HCT116 (cell line): ENCODE results near the gene RFPL2. TPM values are rescaled to one million over a fixed set of nuclear protein-coding genes. Genes with fewer than 3 reads are reported as not detected.
"Not testable (repeated sequence)": the region's sequence is repeated elsewhere in the genome, so short reads cannot be mapped to it uniquely, and the experiment has no call there.

Experiments
- ATAC-seq: fragments of 200-7000 bp; cut with Tn5 transposase; 2 replicates; pipeline ENCODE4 v1.9.1; 2020; ENCODE audit warnings: mild to moderate bottlenecking, moderate library complexity
- BruUV-seq: library from RNA; stranded (reverse); fragments of 400-500 nt; replicated peaks from 2 replicates; lab custom pipeline; 2021; lab: Mats Ljungman, UMichigan
- CTCF ChIA-PET: fragments of 300-600 bp; sonication (Branson Sonifier 250); formaldehyde crosslinking; loops from one replicate; lab custom pipeline; 2021; ENCODE audit warnings: antibody characterized with exemption; lab: Charles Lee
- POLR2A ChIA-PET: fragments of 300-600, 350-600 bp; sonication (Branson Sonifier 250); formaldehyde crosslinking; loops from one replicate; lab custom pipeline; 2021; ENCODE audit warnings: antibody characterized with exemption; lab: Charles Lee
- RAD21 ChIA-PET, 2 experiments: fragments of 300-600 bp; sonication (Branson Sonifier 250); formaldehyde crosslinking; loops; one replicate each; lab custom pipeline; 2023; ENCODE audit warnings: low total read pairs in 2 of 2; ENCODE audit not compliant: uncharacterized antibody in 2 of 2, unreplicated experiment in 2 of 2, low non-redundant PET in 1 of 2; lab: Charles Lee
- DNase-seq: peaks from one replicate; pipeline ENCODE4 v3.0.0-alpha.2; 2010; ENCODE audit warnings: low read depth, low spot score
- H2AFZ ChIP-seq: fragments of 200-600 bp; shearing (Covaris generic), sonication (generic); 2 replicates; pipeline ENCODE4 v1.6.1; 2017; ENCODE audit warnings: low read depth, mixed run types, mixed read lengths, antibody characterized with exemption, low read length; ENCODE audit not compliant: poor library complexity, severe bottlenecking
- H3K27ac ChIP-seq: 2 replicates; pipeline ENCODE4 v1.5.1; 2012; ENCODE audit warnings: low read depth, low read length
- H3K27me3 ChIP-seq: fragments of 200-600 bp; sonication (generic); 2 replicates; pipeline ENCODE4 v1.6.1; 2016; ENCODE audit warnings: mixed run types, low read length, mixed read lengths; ENCODE audit not compliant: insufficient read depth
- H3K36me3 ChIP-seq, 2 experiments: fragments of 200-500 bp in 1 of 2; fragments of 200-600 bp in 1 of 2; sonication (Bioruptor generic) in 1 of 2; sonication (generic) in 1 of 2; 2 replicates each; pipeline versions ENCODE4 v1.5.1 to v1.6.1; 2014 to 2016; ENCODE audit warnings: low read length in 2 of 2, inconsistent platforms in 1 of 2, mixed read lengths in 1 of 2, mixed run types in 1 of 2; ENCODE audit not compliant: insufficient read depth in 2 of 2, control insufficient read depth in 1 of 2
- H3K4me1 ChIP-seq, 2 experiments: fragments of 200-600 bp in 1 of 2; sonication (generic) in 1 of 2; 2 replicates each; pipeline versions ENCODE4 v1.5.1 to v1.6.1; 2012 to 2017; ENCODE audit warnings: low read length in 2 of 2, inconsistent platforms in 1 of 2, mild to moderate bottlenecking in 1 of 2, mixed read lengths in 1 of 2, mixed run types in 1 of 2, moderate library complexity in 1 of 2; ENCODE audit not compliant: insufficient read depth in 2 of 2, control insufficient read depth in 1 of 2
- H3K4me2 ChIP-seq: fragments of 200-600 bp; sonication (generic); 2 replicates; pipeline ENCODE4 v1.6.1; 2017; ENCODE audit warnings: mixed run types, low read length, mixed read lengths
- H3K4me3 ChIP-seq, 2 experiments: fragments of 200-600 bp in 1 of 2; sonication (generic) in 1 of 2; replicated peaks in 1 of 2; 2 replicates each; pipeline ENCODE4 v1.5.1; 2011 to 2016; ENCODE audit warnings: low read length in 2 of 2, control low read depth in 1 of 2, low read depth in 1 of 2, mild to moderate bottlenecking in 1 of 2, mixed read lengths in 1 of 2, mixed run types in 1 of 2
- H3K79me2 ChIP-seq: fragments of 200-600 bp; sonication (generic); 2 replicates; pipeline ENCODE4 v1.6.1; 2017; ENCODE audit warnings: mild to moderate bottlenecking, mixed run types, low read length, moderate library complexity, mixed read lengths; ENCODE audit not compliant: insufficient read depth
- H3K9ac ChIP-seq: fragments of 200-600 bp; sonication (generic); 2 replicates; pipeline ENCODE4 v1.6.1; 2016; ENCODE audit warnings: low read length, mixed read lengths
- H3K9me2 ChIP-seq: fragments of 200-600 bp; sonication (generic), shearing (Covaris generic); 2 replicates; pipeline ENCODE4 v1.6.1; 2017; ENCODE audit warnings: mixed run types, mild to moderate bottlenecking, moderate library complexity; ENCODE audit not compliant: insufficient read depth
- H3K9me3 ChIP-seq, 2 experiments: fragments of 200-500 bp in 1 of 2; fragments of 200-600 bp in 1 of 2; sonication (Bioruptor generic) in 1 of 2; sonication (generic) in 1 of 2; 2 replicates each; pipeline ENCODE4 v1.6.1; 2014 to 2017; ENCODE audit warnings: low read length in 2 of 2, mixed read lengths in 2 of 2, inconsistent platforms in 1 of 2, low read depth in 1 of 2, mild to moderate bottlenecking in 1 of 2, mixed run types in 1 of 2, moderate library complexity in 1 of 2; ENCODE audit not compliant: control insufficient read depth in 1 of 2, insufficient read depth in 1 of 2
- H4K20me1 ChIP-seq: fragments of 200-600 bp; sonication (generic), shearing (Covaris generic); 2 replicates; pipeline ENCODE4 v1.6.1; 2017; ENCODE audit warnings: mixed run types, mild to moderate bottlenecking, moderate library complexity; ENCODE audit not compliant: insufficient read depth
- intact Hi-C: fragments of 100-400 bp; cut with micrococcal nuclease; formaldehyde crosslinking; loops from 2 replicates; pipeline ENCODE4 v1.10.0; 2022
- total RNA-seq: library from RNA; stranded (reverse); gene quantifications from one replicate; pipeline ENCODE4 v1.2.1, GENCODE V29; 2021; ENCODE audit not compliant: unreplicated experiment

RFPL2 gene
- total RNA-seq, 1 experiment from 2014 or later = 0.61 TPM

DNA sequence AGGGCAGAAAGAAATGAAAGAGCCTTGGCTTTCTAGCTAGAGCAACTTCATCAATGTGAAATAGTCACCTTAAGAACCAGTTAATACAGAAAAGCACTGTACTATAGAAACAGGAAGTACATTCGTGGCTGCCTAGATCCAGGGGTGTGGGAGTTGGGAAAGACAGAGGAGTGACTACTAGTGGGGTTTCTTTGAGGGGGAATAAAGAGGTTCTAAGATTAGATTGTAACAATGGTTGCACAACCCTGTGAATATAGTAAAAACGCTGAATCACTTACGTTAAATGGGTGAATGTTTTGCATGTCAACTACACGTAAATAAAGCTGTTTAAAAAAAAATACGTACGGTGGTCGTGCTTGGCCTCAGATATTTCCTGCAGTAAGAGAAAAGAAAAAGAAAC lies 54.2 kb downstream of the RFPL2 start:
- ATAC-seq, H3K4me3 ChIP-seq, BruUV-seq, H3K36me3 ChIP-seq, H3K27me3 ChIP-seq, H3K4me1 ChIP-seq, CTCF ChIA-PET, H3K4me2 ChIP-seq, H3K9me2 ChIP-seq, H4K20me1 ChIP-seq, RAD21 ChIA-PET, H2AFZ ChIP-seq, H3K27ac ChIP-seq, POLR2A ChIA-PET, DNase-seq, H3K9me3 ChIP-seq, intact Hi-C loops, H3K9ac ChIP-seq, H3K79me2 ChIP-seq: not testable (repeated sequence)

DNA sequence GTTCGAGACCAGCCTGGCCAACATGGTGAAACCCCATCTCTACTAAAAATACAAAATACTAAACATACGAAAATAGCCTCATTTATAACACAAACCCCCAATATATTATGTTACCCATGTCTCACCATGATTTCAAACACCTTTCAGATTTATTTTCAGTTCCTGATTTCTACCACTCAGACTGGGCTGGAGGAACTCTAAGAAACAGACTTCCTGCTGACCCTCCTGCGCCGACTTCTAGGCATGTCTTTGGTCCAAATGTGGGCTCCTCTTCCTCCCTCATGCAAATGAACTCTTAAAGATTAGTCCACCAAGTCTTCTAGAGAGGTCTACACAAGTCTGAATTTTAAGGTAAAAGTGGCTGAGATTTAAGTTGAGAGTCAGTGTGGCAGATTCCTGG lies 56.5 kb downstream of the RFPL2 start:
- DNase-seq, CTCF ChIA-PET, H3K9ac ChIP-seq, H3K79me2 ChIP-seq, H3K36me3 ChIP-seq, ATAC-seq, H3K27me3 ChIP-seq, intact Hi-C loops, BruUV-seq, H3K27ac ChIP-seq, POLR2A ChIA-PET, RAD21 ChIA-PET, H3K9me3 ChIP-seq, H3K4me1 ChIP-seq, H3K4me2 ChIP-seq, H2AFZ ChIP-seq, H3K9me2 ChIP-seq, H3K4me3 ChIP-seq, H4K20me1 ChIP-seq: not testable (repeated sequence)

GRCh38 chr22:32147128-32147527 lies 57.7 kb downstream of the RFPL2 start:
- H3K27me3 ChIP-seq, H4K20me1 ChIP-seq, H2AFZ ChIP-seq, H3K27ac ChIP-seq, POLR2A ChIA-PET, H3K4me3 ChIP-seq, H3K9me3 ChIP-seq, BruUV-seq, DNase-seq, H3K36me3 ChIP-seq, H3K4me2 ChIP-seq, ATAC-seq, H3K79me2 ChIP-seq, H3K4me1 ChIP-seq, H3K9ac ChIP-seq, intact Hi-C loops, RAD21 ChIA-PET, CTCF ChIA-PET, H3K9me2 ChIP-seq: not testable (repeated sequence)
